Activated T-helper 1 cell treated with anti-CD3 and anti-CD28 coated beads, Interleukin-12 subunit alpha, Interleukin-12 subunit beta, Interleukin-2, Interleukin-4 antibody, amounts not matched to agents 30 ng/mL and 10 ng/mL and 1 ng/mL, durations not matched to agents 14 hours and 24 hours and 36 hours (primary cell): ENCODE results near the gene ACTR10. TPM values are rescaled to one million over a fixed set of nuclear protein-coding genes. Genes with fewer than 3 reads are reported as not detected.

Experiments
- DNase-seq: peaks from one replicate; pipeline ENCODE4 v3.0.0; 2021; ENCODE audit warnings: low spot score
- H3K27ac Mint-ChIP-seq: one replicate; pipeline ENCODE4 v1.8.0; 2021; ENCODE audit warnings: mild to moderate bottlenecking, mixed read lengths
- H3K27me3 Mint-ChIP-seq: one replicate; pipeline ENCODE4 v1.8.0; 2022; ENCODE audit warnings: mild to moderate bottlenecking, moderate library complexity, mixed read lengths; ENCODE audit not compliant: insufficient read depth
- H3K36me3 Mint-ChIP-seq: one replicate; pipeline ENCODE4 v1.8.0; 2021; ENCODE audit warnings: low read depth, mixed read lengths
- H3K4me1 Mint-ChIP-seq: one replicate; pipeline ENCODE4 v1.8.0; 2021; ENCODE audit warnings: low read depth, mixed read lengths
- H3K4me3 Mint-ChIP-seq: one replicate; pipeline ENCODE4 v1.8.0; 2021; ENCODE audit warnings: mild to moderate bottlenecking, moderate library complexity, mixed read lengths
- H3K9me3 Mint-ChIP-seq: one replicate; pipeline ENCODE4 v1.8.0; 2021; ENCODE audit warnings: mixed read lengths
- intact Hi-C: fragments of 100-400 bp; cut with micrococcal nuclease; formaldehyde crosslinking; loops from one replicate; pipeline ENCODE4 v1.15.1; 2024
- total RNA-seq: library from RNA; stranded (reverse); gene quantifications from 2 replicates; pipeline ENCODE4 v1.2.3, GENCODE V29; 2022

The ACTR10 gene
- total RNA-seq, 1 donor from 2014 or later: 40.3 TPM

GRCh38 chr14:58275527-58276190 lies 75.7 kb downstream of the ACTR10 start:
- Mint-ChIP-seq H3K4me3 (peak overlapping the region; percentile 24), H3K9me3 (no peaks in the 10 kb centered on the region), H3K36me3 (peaks cover 35% of the 10 kb centered on the region), H3K4me1 (peaks cover 30% of the 10 kb centered on the region), H3K27me3 (no peaks in the 10 kb centered on the region), H3K27ac (peak overlapping the region; percentile 85)
- DNase-seq: no peak
- intact Hi-C loops: no loop called here

GRCh38 chr14:58276208-58276607 lies 76.3 kb downstream of the ACTR10 start:
- H3K4me3 Mint-ChIP-seq: no peak overlapping the region
- H3K4me1 Mint-ChIP-seq: peaks cover 36% of the 10 kb centered on the region
- DNase-seq: no peak
- no peaks in the 10 kb centered on the region for H3K9me3 Mint-ChIP-seq
- H3K27me3 Mint-ChIP-seq: no peaks in the 10 kb centered on the region
- peak overlapping the region; percentile 72 for H3K27ac Mint-ChIP-seq
- intact Hi-C loops: no loop called here
- H3K36me3 Mint-ChIP-seq: peaks cover 34% of the 10 kb centered on the region

DNA sequence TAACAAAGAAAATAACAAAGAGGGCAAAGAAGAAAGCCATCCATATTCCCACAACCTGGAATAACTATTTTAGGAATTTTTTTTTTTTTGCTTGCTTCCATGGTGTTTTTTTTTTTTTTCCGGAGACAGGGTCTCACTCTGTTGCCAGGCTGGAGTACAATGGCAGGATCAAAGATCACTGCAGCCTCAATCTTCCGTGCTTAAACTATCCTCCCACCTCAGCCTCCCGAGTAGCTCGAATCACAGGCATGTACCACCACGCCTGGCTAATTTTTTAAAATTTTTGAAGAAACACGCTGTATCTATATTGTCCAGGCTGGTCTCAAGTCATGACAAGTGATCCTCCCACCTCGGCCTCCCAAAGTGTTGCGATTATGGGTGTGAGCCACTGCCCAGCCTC lies 78.2 kb downstream of the ACTR10 start:
- Mint-ChIP-seq H3K36me3 (peaks cover 36% of the 10 kb centered on the region), H3K9me3 (no peaks in the 10 kb centered on the region), H3K4me3 (no peak overlapping the region), H3K27me3 (no peaks in the 10 kb centered on the region), H3K4me1 (peaks cover 56% of the 10 kb centered on the region), H3K27ac (no peak overlapping the region)
- intact Hi-C loops: no loop called here
- DNase-seq: no peak

- intact Hi-C loops: loop anchor here (1.0 to 2.0 kb wide), 5 partner anchors 9 to 50 kb away; partner anchors contain the start of gene PSMA3
- peaks cover 51% of the 10 kb centered on the region for H3K4me1 Mint-ChIP-seq
- H3K27ac Mint-ChIP-seq: peak overlapping the region; percentile 92
- peak overlapping the region; percentile 62 for H3K4me3 Mint-ChIP-seq
- no peaks in the 10 kb centered on the region for H3K27me3 Mint-ChIP-seq
- no peaks in the 10 kb centered on the region for H3K9me3 Mint-ChIP-seq
- H3K36me3 Mint-ChIP-seq: peaks cover 45% of the 10 kb centered on the region
- DNase-seq: peak; percentile 19
Observed at GRCh38 chr14:58280954-58281787, 81.2 kb downstream of the ACTR10 start.

DNA sequence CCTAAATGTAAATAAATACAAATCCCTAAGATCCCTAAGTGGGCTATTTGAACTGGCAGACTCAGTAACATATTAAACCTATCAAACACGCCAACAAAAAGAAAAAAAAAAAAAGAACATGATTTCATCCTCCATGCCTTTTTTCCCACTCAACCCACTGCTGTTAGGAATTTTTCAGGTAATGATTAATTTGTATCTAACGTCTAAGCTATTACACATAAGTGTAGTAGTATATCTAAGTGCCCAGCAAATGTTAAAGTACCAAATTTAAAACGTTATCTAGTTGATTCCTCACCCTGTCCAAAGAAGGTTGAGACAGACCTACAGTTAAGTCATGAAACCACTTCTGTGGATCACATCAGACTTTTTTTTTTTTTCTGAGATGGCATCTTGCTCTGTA lies 82.0 kb downstream of the ACTR10 start:
- H3K4me1 Mint-ChIP-seq: peaks cover 45% of the 10 kb centered on the region
- H3K4me3 Mint-ChIP-seq: peak overlapping the region; percentile 62
- intact Hi-C loops: loop anchor here (1.0 to 2.0 kb wide), 5 partner anchors 10 to 49 kb away; partner anchors contain the start of gene PSMA3

GRCh38 chr14:58282925-58283593 lies 83.1 kb downstream of the ACTR10 start:
- no peak overlapping the region for H3K4me3 Mint-ChIP-seq
- peaks cover 50% of the 10 kb centered on the region for H3K4me1 Mint-ChIP-seq
- no peak for DNase-seq
- H3K27me3 Mint-ChIP-seq: no peaks in the 10 kb centered on the region
- no peak overlapping the region for H3K27ac Mint-ChIP-seq
- intact Hi-C loops: no loop called here
- no peaks in the 10 kb centered on the region for H3K9me3 Mint-ChIP-seq
- H3K36me3 Mint-ChIP-seq: peaks cover 52% of the 10 kb centered on the region

More for the DNA sequence above, 82.0 kb downstream of the ACTR10 start:
- DNase-seq: no peak
- Mint-ChIP-seq H3K27me3 (no peaks in the 10 kb centered on the region), H3K36me3 (peaks cover 46% of the 10 kb centered on the region), H3K9me3 (no peaks in the 10 kb centered on the region), H3K27ac (peak overlapping the region; percentile 92)

DNA sequence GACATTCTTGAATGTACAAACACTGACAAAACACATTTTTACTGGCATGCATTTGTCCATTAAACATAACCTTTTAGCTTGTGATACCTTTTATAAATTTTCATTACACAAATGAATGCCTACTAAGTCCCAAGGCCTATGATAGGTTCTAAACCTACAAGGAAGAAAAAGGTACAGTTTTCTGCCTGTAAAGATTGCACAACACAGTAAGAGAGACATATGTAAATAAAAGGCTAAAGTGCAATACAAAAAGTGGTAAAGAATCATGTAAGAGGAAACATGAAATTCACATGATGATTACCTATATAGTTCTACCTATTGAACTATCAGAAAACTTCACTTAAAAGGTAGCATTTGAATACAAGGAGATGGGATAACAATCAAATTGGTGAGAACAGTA lies 83.8 kb downstream of the ACTR10 start:
- intact Hi-C loops: no loop called here
- H3K4me3 Mint-ChIP-seq: no peak overlapping the region
- no peak for DNase-seq
- H3K36me3 Mint-ChIP-seq: peaks cover 59% of the 10 kb centered on the region
- H3K9me3 Mint-ChIP-seq: no peaks in the 10 kb centered on the region
- no peaks in the 10 kb centered on the region for H3K27me3 Mint-ChIP-seq
- no peak overlapping the region for H3K27ac Mint-ChIP-seq
- peaks cover 55% of the 10 kb centered on the region for H3K4me1 Mint-ChIP-seq

DNA sequence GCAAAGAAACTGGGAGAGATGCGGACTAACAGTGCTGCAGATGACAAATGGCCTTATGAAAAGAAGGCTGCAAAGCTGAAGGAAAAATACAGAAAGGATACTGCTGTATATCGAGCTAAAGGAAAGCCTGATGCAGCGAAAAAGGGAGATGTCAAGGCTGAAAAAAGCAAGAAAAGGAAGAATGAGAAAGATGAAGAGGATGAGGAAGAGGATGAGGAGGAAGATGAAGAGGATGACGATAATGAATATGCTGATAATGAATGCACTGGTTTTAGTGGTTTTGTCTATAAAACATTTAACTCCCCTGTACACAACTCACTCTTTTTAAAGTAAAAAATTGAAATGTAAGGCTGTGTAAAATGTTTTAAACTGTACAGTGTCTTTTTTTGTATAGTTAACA lies 85.2 kb downstream of the ACTR10 start:
- Mint-ChIP-seq H3K36me3 (peaks cover 62% of the 10 kb centered on the region), H3K27me3 (no peaks in the 10 kb centered on the region), H3K27ac (peak overlapping the region; percentile 59), H3K9me3 (no peaks in the 10 kb centered on the region), H3K4me1 (peaks cover 68% of the 10 kb centered on the region), H3K4me3 (no peak overlapping the region)
- intact Hi-C loops: no loop called here
- DNase-seq: no peak

Other genes with a start within 250 kb of the ACTR10 start
- not detected in 2 replicates for gene ARMH4, start 47.9 kb upstream of the ACTR10 start, total RNA-seq
- gene PSMA3, start 44.7 kb downstream of the ACTR10 start, total RNA-seq: 453 and 500 TPM in 2 replicates
- 21.4 and 26.3 TPM in 2 replicates for gene ARID4A, start 98.4 kb downstream of the ACTR10 start, total RNA-seq
- gene TOMM20L, start 195.8 kb downstream of the ACTR10 start, total RNA-seq: not detected in 2 replicates
- 66.5 and 67.4 TPM in 2 replicates for gene TIMM9, start 227.4 kb downstream of the ACTR10 start, total RNA-seq
- 19.7 and 19.8 TPM in 2 replicates for gene KIAA0586, start 227.6 kb downstream of the ACTR10 start, total RNA-seq